NCI-H2029 (cell line): ENCODE data around the gene TTLL5.

Source experiments
- DNase-seq: peaks from one replicate; lab custom pipeline; 2025; lab: John Stamatoyannopoulos, UW

Gene TTLL5

GRCh38 chr14:75993567-75994041 lies 332.6 kb downstream of the TTLL5 start:
- no peak for DNase-seq

GRCh38 chr14:75995372-75996041 lies 334.5 kb downstream of the TTLL5 start:
- DNase-seq: no peak

GRCh38 chr14:75996488-75996887 lies 335.4 kb downstream of the TTLL5 start:
- DNase-seq: no peak

GRCh38 chr14:75999511-76000190 lies 338.6 kb downstream of the TTLL5 start:
- DNase-seq: no peak

GRCh38 chr14:76002383-76002782 lies 341.3 kb downstream of the TTLL5 start:
- no peak for DNase-seq
